ENCODE measurements around the gene PSD2. TPM values are rescaled to one million over a fixed set of nuclear protein-coding genes. Genes with fewer than 3 reads are reported as not detected.

PSD2 gene
- polyA plus RNA-seq, 1 donor from 2014 or later = not detected

DNA sequence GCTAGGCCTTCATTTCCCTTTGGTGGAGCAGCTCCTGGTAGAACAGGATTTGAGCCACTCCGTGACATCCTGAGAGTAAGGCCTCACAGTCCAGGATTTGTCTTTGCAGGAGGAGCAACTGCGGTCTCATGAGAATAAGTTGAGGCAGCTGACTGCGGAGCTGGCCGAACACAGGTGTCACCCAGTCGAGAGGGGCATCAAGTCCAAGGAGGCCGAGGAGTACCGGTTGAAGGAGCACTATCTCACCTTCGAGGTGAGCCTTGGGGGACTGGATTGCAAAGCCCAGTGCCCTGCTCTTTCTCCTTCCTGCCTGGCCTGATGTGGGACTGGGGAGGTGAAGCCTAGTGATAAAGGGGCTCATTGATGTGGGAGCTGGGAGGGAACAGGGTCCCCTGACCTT is 44.3 kb downstream of the PSD2 start:
- peaks cover 0 to 5% (median 3%) of the 10 kb centered on the region in 3 donors for H3K4me1 Mint-ChIP-seq
- H3K27me3 Mint-ChIP-seq = peaks cover 28% of the 10 kb centered on the region
- peaks cover 6% of the 10 kb centered on the region for H3K36me3 Mint-ChIP-seq
- no peak overlapping the region for H3K4me3 Mint-ChIP-seq
- H3K27ac Mint-ChIP-seq = no peak overlapping the region
- H3K9me3 Mint-ChIP-seq = no peaks in the 10 kb centered on the region

- peaks cover 17% of the 10 kb centered on the region for H3K27me3 Mint-ChIP-seq
- peaks cover 0 to 5% (median 3%) of the 10 kb centered on the region in 3 donors for H3K4me1 Mint-ChIP-seq
- H3K9me3 Mint-ChIP-seq = no peaks in the 10 kb centered on the region
- H3K27ac Mint-ChIP-seq = no peak overlapping the region
- no peaks in the 10 kb centered on the region for H3K36me3 Mint-ChIP-seq
- no peak overlapping the region for H3K4me3 Mint-ChIP-seq
Observed at GRCh38 chr5:139841549-139841948, 45.9 kb downstream of the PSD2 start.

DNA sequence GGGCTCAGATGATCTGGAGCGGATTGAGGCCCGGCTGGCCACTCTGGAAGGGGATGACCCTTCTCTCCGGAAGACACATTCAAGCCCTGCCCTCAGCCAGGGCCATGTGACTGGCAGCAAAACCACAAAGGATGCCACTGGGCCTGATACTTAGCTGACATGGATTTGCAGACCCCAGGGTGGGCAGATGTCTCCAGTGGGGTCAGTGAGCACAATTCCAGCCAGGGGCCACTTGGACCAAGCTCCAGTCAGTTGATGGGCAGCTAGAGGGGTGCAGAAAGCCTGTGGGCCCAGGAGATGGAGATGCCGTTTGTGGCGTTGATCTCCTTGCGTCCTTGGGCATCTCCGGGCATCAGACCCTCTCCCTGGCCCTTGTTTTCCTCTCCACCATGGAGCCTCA is 46.7 kb downstream of the PSD2 start:
- H3K36me3 Mint-ChIP-seq = no peaks in the 10 kb centered on the region
- H3K9me3 Mint-ChIP-seq = no peaks in the 10 kb centered on the region
- H3K27me3 Mint-ChIP-seq = peaks cover 16% of the 10 kb centered on the region

DNA sequence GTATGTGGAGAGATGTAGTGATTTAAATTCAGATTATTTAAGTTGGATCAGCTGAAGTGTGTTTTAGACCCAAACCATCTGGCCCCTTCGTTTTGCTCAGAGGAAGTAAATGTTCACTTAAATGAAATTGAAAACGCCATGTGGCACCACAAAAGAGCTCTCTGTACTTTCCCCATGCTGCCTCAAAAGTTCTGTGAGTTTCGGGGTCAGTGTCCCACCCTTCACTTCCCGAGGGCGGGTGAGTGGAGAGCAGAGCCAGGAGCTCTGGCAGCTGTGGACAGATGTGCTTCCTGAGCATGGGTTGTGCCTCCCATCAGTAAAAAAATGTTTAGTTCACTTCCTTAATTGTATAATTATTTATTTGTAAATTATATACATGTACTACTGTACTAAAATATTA is 48.4 kb downstream of the PSD2 start:
- peaks cover 16% of the 10 kb centered on the region for H3K27me3 Mint-ChIP-seq
- H3K36me3 Mint-ChIP-seq = no peaks in the 10 kb centered on the region
- H3K4me3 Mint-ChIP-seq = no peak overlapping the region
- H3K4me1 Mint-ChIP-seq = peaks cover 0 to 11% (median 7%) of the 10 kb centered on the region in 3 donors
- no peaks in the 10 kb centered on the region for H3K9me3 Mint-ChIP-seq
- no peak overlapping the region for H3K27ac Mint-ChIP-seq

More for the DNA sequence above, 46.7 kb downstream of the PSD2 start:
- Mint-ChIP-seq H3K27ac (peak overlapping the region in 1 of 3 donors; percentile 61), H3K4me3 (no peak overlapping the region), H3K4me1 (peaks cover 0 to 5% (median 3%) of the 10 kb centered on the region in 3 donors)

DNA sequence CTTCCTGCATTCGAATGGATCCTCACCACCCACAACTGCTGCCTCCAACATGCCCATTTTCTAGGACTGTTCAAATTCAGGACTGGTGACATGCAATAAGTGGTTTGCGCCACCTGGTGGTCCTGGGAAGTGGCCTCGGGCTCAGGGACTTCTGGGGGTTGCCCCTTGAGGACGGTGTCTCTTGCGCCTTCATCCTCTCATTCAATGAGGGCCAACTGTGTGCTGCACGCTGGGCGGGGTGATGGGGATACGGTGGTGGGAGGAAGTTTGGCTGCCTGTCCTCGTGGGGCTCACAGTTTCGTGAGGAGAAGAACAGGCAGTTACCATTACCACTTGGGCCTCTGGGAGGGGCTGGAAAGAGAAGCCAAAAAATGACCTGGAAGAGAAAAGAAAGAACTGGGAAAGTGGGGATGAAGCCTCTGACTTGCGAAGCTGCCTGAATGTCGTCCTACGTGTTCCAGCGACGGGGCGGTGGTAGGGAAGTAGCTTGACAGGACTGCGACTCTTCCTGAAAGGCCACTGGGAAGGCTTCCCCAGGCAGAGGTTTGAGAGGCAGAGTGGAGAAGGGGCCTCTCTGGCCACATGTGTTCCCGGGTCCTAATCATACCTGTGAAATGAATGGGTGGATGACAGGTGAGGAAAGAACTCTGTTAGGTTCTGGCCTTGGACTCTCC is 49.0 kb downstream of the PSD2 start:
- Mint-ChIP-seq H3K36me3 (no peaks in the 10 kb centered on the region), H3K27me3 (peaks cover 10% of the 10 kb centered on the region), H3K4me1 (peaks cover 0 to 15% (median 7%) of the 10 kb centered on the region in 3 donors), H3K4me3 (peak overlapping the region in 2 of 4 donors; percentile 69 to 78), H3K27ac (peak overlapping the region in 1 of 3 donors; percentile 39), H3K9me3 (no peaks in the 10 kb centered on the region)

GRCh38 chr5:139845846-139846681 is 50.5 kb downstream of the PSD2 start:
- H3K36me3 Mint-ChIP-seq = no peaks in the 10 kb centered on the region

DNA sequence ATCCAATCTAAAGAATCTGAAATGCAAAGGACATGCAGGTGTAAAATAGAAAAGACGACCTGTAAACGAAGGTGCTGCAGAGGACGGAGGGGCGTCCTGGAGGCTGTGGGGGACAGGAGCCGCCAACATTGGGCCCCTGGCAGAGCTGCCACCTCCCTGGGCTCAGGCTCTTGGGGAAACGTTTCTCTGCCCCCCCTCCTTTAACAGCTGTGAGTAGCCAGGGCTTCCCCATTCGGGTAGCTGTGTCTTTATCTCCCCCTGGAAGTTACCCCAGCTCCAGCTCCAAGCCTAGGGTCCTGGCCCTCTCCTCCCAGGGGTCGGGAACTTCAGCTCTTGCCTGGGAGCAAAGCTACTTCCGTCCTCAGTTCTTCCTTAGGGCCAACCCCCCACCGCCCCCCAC is 51.5 kb downstream of the PSD2 start:
- Mint-ChIP-seq H3K4me3 (peak overlapping the region; percentile 46 to 65 (median 54)), H3K4me1 (peaks cover 0 to 18% (median 7%) of the 10 kb centered on the region in 3 donors), H3K36me3 (no peaks in the 10 kb centered on the region), H3K27ac (peak overlapping the region in 1 of 3 donors; percentile 16), H3K9me3 (no peaks in the 10 kb centered on the region), H3K27me3 (peaks cover 9% of the 10 kb centered on the region)

More at GRCh38 chr5:139845846-139846681, 50.5 kb downstream of the PSD2 start:
- peaks cover 0 to 18% (median 7%) of the 10 kb centered on the region in 3 donors for H3K4me1 Mint-ChIP-seq
- H3K4me3 Mint-ChIP-seq = peak overlapping the region in 1 of 4 donors; percentile 54
- no peaks in the 10 kb centered on the region for H3K9me3 Mint-ChIP-seq
- peak overlapping the region in 1 of 3 donors; percentile 39 for H3K27ac Mint-ChIP-seq
- peaks cover 9% of the 10 kb centered on the region for H3K27me3 Mint-ChIP-seq

DNA sequence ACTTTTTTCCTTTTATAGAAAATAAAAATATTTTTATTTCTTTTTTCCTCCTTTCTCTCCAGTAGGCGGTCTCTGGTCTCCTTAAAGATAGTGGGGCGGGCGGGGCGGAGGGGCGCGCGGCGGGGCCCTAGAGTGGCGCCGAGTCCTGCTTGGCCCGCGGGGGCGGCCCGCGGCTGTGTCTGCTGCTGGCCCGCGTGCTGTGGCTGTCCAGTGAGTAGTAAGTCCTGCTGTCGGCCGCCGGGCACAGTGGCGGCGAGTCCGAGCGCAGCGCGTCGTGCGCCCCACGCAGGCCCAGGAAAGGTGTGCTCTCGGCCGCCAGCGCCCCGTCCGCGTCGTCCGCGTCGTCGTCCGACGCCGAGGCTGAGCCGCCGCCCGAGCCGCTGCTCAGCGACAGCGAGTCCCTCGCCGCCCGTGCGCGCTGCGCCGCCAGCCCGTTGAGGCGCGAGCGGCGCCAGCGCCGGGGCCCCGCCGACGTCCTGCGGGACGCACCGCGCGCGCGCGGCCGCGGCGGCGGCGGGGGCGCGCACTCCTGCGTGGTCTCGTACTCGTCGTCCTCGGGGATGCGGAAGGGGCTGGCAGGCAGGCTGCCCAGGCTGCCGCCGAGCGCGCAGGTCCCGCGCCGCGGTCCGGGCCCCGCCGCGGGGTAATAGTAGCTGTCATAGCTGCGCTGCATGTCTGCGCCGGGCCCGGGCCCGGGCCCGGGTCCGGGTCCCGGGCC is 52.3 kb downstream of the PSD2 start:
- Mint-ChIP-seq H3K9me3 (no peaks in the 10 kb centered on the region), H3K27ac (no peak overlapping the region), H3K4me1 (peaks cover 0 to 18% (median 7%) of the 10 kb centered on the region in 3 donors), H3K4me3 (peak overlapping the region in 3 of 4 donors; percentile 49 to 67 (median 66)), H3K36me3 (no peaks in the 10 kb centered on the region), H3K27me3 (peaks cover 9% of the 10 kb centered on the region)

DNA sequence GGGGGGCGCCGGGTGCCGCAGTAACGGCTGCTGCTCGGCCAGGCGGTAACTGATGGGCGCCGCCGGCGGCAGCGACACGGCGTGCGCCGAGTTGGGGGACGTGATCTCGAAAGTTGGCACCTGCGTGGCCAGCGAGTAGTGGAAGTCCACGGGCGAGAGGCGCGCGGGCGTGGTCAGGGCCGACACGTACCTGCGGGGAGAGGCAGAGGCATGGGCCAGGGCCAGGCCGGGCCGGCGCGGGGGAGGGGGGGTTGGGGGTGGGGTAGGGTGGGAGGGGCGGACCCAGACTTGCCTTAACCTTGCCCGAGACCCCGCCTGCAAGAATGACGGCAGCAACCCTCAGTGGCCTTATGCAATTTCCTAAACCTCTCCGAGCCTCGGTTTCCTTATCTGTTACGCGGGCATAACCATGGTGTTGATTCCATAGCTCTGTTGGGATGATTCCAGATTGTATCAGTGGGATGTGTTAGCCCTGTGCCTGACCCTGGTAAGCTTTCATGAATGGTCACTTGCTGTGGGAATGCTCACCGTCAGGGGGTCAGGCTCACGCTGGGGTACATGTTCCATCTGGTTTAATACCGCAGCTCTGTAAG is 53.0 kb downstream of the PSD2 start:
- no peaks in the 10 kb centered on the region for H3K9me3 Mint-ChIP-seq
- peaks cover 0 to 18% (median 7%) of the 10 kb centered on the region in 3 donors for H3K4me1 Mint-ChIP-seq

GRCh38 chr5:139849501-139849900 is 53.9 kb downstream of the PSD2 start:
- Mint-ChIP-seq H3K36me3 (no peaks in the 10 kb centered on the region), H3K4me3 (peak overlapping the region; percentile 33 to 83 (median 72)), H3K27me3 (peaks cover 6% of the 10 kb centered on the region), H3K4me1 (peaks cover 0 to 14% (median 4%) of the 10 kb centered on the region in 3 donors), H3K27ac (peak overlapping the region; percentile 60 to 90 (median 84)), H3K9me3 (no peaks in the 10 kb centered on the region)

More for the DNA sequence above, 53.0 kb downstream of the PSD2 start:
- Mint-ChIP-seq H3K27me3 (peaks cover 9% of the 10 kb centered on the region), H3K36me3 (no peaks in the 10 kb centered on the region), H3K27ac (peak overlapping the region in 2 of 3 donors; percentile 60 to 90), H3K4me3 (peak overlapping the region; percentile 64 to 85 (median 82))

DNA sequence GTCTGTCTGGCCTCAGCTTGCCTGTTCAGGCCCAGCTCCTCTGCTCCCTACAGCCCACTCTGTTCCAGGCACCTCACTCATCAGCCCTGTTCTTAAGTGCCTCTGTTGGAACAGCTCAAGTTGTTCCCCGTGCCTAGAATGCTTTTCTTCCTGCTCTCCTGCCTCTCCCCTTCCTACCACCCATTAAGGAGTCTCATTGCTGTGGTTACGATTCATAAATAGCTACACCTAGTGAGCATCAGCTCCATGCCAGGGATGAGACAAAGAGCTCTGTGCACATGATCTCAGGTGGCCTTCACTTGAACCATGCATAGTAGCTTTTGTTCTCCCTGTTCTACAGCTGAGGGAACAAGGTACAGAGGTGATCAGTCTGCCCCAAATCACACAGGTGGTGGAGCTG is 54.3 kb downstream of the PSD2 start:
- peak overlapping the region in 1 of 3 donors; percentile 33 for H3K27ac Mint-ChIP-seq
- H3K27me3 Mint-ChIP-seq = peaks cover 4% of the 10 kb centered on the region

GRCh38 chr5:139850423-139851016 is 54.9 kb downstream of the PSD2 start:
- Mint-ChIP-seq H3K9me3 (no peaks in the 10 kb centered on the region), H3K4me1 (peaks cover 0 to 13% (median 4%) of the 10 kb centered on the region in 3 donors), H3K36me3 (no peaks in the 10 kb centered on the region), H3K4me3 (peak overlapping the region in 1 of 4 donors; percentile 64), H3K27me3 (peaks cover 4% of the 10 kb centered on the region), H3K27ac (peak overlapping the region in 2 of 3 donors; percentile 36 to 46)

More for the DNA sequence above, 54.3 kb downstream of the PSD2 start:
- no peaks in the 10 kb centered on the region for H3K9me3 Mint-ChIP-seq
- peaks cover 0 to 13% (median 4%) of the 10 kb centered on the region in 3 donors for H3K4me1 Mint-ChIP-seq
- H3K36me3 Mint-ChIP-seq = no peaks in the 10 kb centered on the region
- peak overlapping the region; percentile 23 to 83 (median 62) for H3K4me3 Mint-ChIP-seq

GRCh38 chr5:139851558-139851957 is 56.0 kb downstream of the PSD2 start:
- Mint-ChIP-seq H3K36me3 (no peaks in the 10 kb centered on the region), H3K27ac (no peak overlapping the region), H3K4me3 (no peak overlapping the region), H3K4me1 (peaks cover 0 to 13% (median 4%) of the 10 kb centered on the region in 3 donors), H3K27me3 (peaks cover 2% of the 10 kb centered on the region), H3K9me3 (no peaks in the 10 kb centered on the region)

DNA sequence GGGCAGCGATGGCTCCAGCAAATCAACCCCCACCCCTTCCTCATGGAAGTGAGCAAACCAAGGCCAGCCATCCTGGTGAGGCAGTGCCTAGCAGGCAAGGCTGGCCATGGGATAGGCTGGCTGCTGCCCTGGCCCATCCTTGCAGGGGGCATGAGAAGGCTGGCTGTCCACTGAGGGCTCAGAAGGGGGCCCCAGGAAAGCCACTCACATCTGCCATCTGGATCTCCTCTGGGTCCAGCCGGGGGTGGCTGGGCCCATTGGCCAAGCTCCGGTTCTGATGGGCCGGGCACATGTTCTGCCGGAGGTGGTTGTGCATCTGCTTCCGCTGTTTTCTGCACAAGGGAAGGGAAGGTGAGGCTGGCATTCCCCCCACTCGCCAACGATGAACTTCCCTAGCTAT is 57.1 kb downstream of the PSD2 start:
- Mint-ChIP-seq H3K9me3 (no peaks in the 10 kb centered on the region), H3K4me3 (peak overlapping the region in 1 of 4 donors; percentile 31), H3K27ac (no peak overlapping the region), H3K27me3 (no peaks in the 10 kb centered on the region), H3K36me3 (no peaks in the 10 kb centered on the region), H3K4me1 (peaks cover 0 to 10% (median 3%) of the 10 kb centered on the region in 3 donors)

Data from IgD-negative memory B cell (primary cell).